K562 treated with DMSO at 1 percent for 48 hours (cell line): ENCODE results near the gene MTMR11. TPM values are rescaled to one million over a fixed set of nuclear protein-coding genes. Genes with fewer than 3 reads are reported as not detected.

Source experiments
- total RNA-seq: library from RNA; unstranded; fragments of 300-600 nt; gene quantifications from 2 replicates; pipeline ENCODE4 v1.2.3, GENCODE V29; 2022; ENCODE audit warnings: low replicate concordance; ENCODE audit errors: extremely low read depth

The MTMR11 gene
- not detected in 2 replicates for total RNA-seq

GRCh38 chr1:149936170-149936991, at the start of gene MTMR11:
Gene MTMR11, minus strand, starts transcription at chr1:149936879. Its CDS starts 232 bp downstream, at chr1:149936647.

GRCh38 chr1:149927563-149928400, 8.9 kb downstream of the MTMR11 start, which contains the start of gene SF3B4:
Gene SF3B4, minus strand, starts transcription at chr1:149927803. Its CDS starts 44 bp downstream, at chr1:149927759.

GRCh38 chr1:149917571-149918144, 19.0 kb downstream of the MTMR11 start, which contains the start of gene SV2A:
Gene SV2A, minus strand, starts transcription at chr1:149917844. Its CDS starts 4,004 bp downstream, at chr1:149913840.

GRCh38 chr1:149899460-149900284, 37.0 kb downstream of the MTMR11 start, which contains the start of gene BOLA1:
Gene BOLA1, plus strand, starts transcription at chr1:149899568. Its CDS starts 492 bp downstream, at chr1:149900060.

Other genes starting within 250 kb of the MTMR11 start
- not detected in 2 replicates for gene FCGR1A, start 154.2 kb downstream of the MTMR11 start, total RNA-seq
- not detected in 2 replicates for gene BOLA1, start 37.3 kb downstream of the MTMR11 start, total RNA-seq
- not detected in 2 replicates for gene SV2A, start 19.0 kb downstream of the MTMR11 start, total RNA-seq
- not detected in 2 replicates for gene SF3B4, start 9.1 kb downstream of the MTMR11 start, total RNA-seq
- gene OTUD7B, start 73.8 kb upstream of the MTMR11 start, total RNA-seq, result not detected in 2 replicates
- not detected in 2 replicates for gene VPS45, start 130.9 kb upstream of the MTMR11 start, total RNA-seq
- gene PLEKHO1, start 213.0 kb upstream of the MTMR11 start, total RNA-seq, result not detected in 2 replicates